Activated CD8-positive, alpha-beta memory T cell treated with anti-CD3 and anti-CD28 coated beads, Interleukin-2, amount 10 ng/mL, durations not matched to agents 7 days and 5 days (primary cell): ENCODE data around the gene FGGY. TPM values are rescaled to one million over a fixed set of nuclear protein-coding genes. Genes with fewer than 3 reads are reported as not detected.
"Not testable (repeated sequence)": the region's sequence is repeated elsewhere in the genome, so short reads cannot be mapped to it uniquely, and the experiment has no call there.

Experiments
- ATAC-seq: fragments of 150-1000 bp; cut with Tn5 transposase; one replicate; pipeline ENCODE4 v1.10.0; 2021; ENCODE audit warnings: moderate library complexity
- CTCF ChIA-PET: fragments of 350-600 bp; sonication (Branson Sonifier 250); formaldehyde crosslinking; loops from one replicate; lab custom pipeline; 2021; ENCODE audit warnings: antibody characterized with exemption; lab: Charles Lee
- DNase-seq: peaks from one replicate; pipeline ENCODE4 v3.0.0-alpha.2; 2020
- H3K27ac Mint-ChIP-seq: one replicate; pipeline ENCODE4 v1.8.0; 2021; ENCODE audit warnings: mild to moderate bottlenecking, mixed read lengths
- H3K27me3 Mint-ChIP-seq: one replicate; pipeline ENCODE4 v1.8.0; 2021; ENCODE audit warnings: mixed read lengths
- H3K36me3 Mint-ChIP-seq: one replicate; pipeline ENCODE4 v1.8.0; 2021; ENCODE audit warnings: mild to moderate bottlenecking, mixed read lengths
- H3K4me1 Mint-ChIP-seq: one replicate; pipeline ENCODE4 v1.8.0; 2021; ENCODE audit warnings: mixed read lengths
- H3K4me3 Mint-ChIP-seq: one replicate; pipeline ENCODE4 v1.8.0; 2021; ENCODE audit warnings: mild to moderate bottlenecking, moderate library complexity, mixed read lengths
- H3K9me3 Mint-ChIP-seq: one replicate; pipeline ENCODE4 v1.8.0; 2022; ENCODE audit warnings: low read depth, mixed read lengths
- total RNA-seq, 2 experiments: library from RNA; stranded (reverse); gene quantifications; one replicate each; pipeline ENCODE4 v1.2.3, GENCODE V29; 2021

FGGY gene
- total RNA-seq = 10 to 100 TPM; 15.8 to 16.7 TPM

- Mint-ChIP-seq H3K36me3 (peaks cover 8% of the 10 kb centered on the region), H3K9me3 (no peaks in the 10 kb centered on the region), H3K4me1 (peaks cover 28% of the 10 kb centered on the region), H3K4me3 (peak within 1 kb of the TSS; percentile 85), H3K27ac (peak within 1 kb of the TSS; percentile 87), H3K27me3 (no peaks in the 10 kb centered on the region)
- CTCF ChIA-PET = interaction anchor here (1.0 to 1.6 kb wide), 8 partner anchors 20 to 514 kb away, joined by 3 to 4 read pairs (median 3); partner anchors contain the start of gene JUN
- DNase-seq (peak; percentile 95), ATAC-seq (peak; percentile 96)
Observed at GRCh38 chr1:59296358-59297256, at the start of gene FGGY. FGGY (plus strand) TSS chr1:59297094; CDS start chr1:59321550, 24,456 bp downstream.

GRCh38 chr1:59248758-59249157 lies 48.1 kb upstream of the FGGY start:
- no peaks in the 10 kb centered on the region for H3K27me3 Mint-ChIP-seq
- H3K4me1 Mint-ChIP-seq = no peaks in the 10 kb centered on the region
- peaks cover 2% of the 10 kb centered on the region for H3K36me3 Mint-ChIP-seq
- CTCF ChIA-PET = no interaction called here
- H3K27ac Mint-ChIP-seq = no peak overlapping the region
- H3K9me3 Mint-ChIP-seq = peaks cover 2% of the 10 kb centered on the region
- DNase-seq (no peak), ATAC-seq (no peak)
- no peak overlapping the region for H3K4me3 Mint-ChIP-seq

GRCh38 chr1:59249396-59250137 lies 47.3 kb upstream of the FGGY start:
- ATAC-seq (no peak), DNase-seq (no peak)
- CTCF ChIA-PET = no interaction called here
- no peak overlapping the region for H3K27ac Mint-ChIP-seq
- no peaks in the 10 kb centered on the region for H3K27me3 Mint-ChIP-seq
- H3K9me3 Mint-ChIP-seq = peaks cover 2% of the 10 kb centered on the region
- no peaks in the 10 kb centered on the region for H3K4me1 Mint-ChIP-seq
- H3K36me3 Mint-ChIP-seq = peaks cover 2% of the 10 kb centered on the region
- H3K4me3 Mint-ChIP-seq = no peak overlapping the region

- H3K4me1 Mint-ChIP-seq, H3K27me3 Mint-ChIP-seq, H3K27ac Mint-ChIP-seq, ATAC-seq, DNase-seq, H3K4me3 Mint-ChIP-seq, H3K9me3 Mint-ChIP-seq, CTCF ChIA-PET, H3K36me3 Mint-ChIP-seq: not testable (repeated sequence)
Observed at GRCh38 chr1:59251061-59251460, 45.8 kb upstream of the FGGY start.

- H3K27me3 Mint-ChIP-seq, H3K4me1 Mint-ChIP-seq, CTCF ChIA-PET, DNase-seq, H3K27ac Mint-ChIP-seq, H3K4me3 Mint-ChIP-seq, H3K36me3 Mint-ChIP-seq, H3K9me3 Mint-ChIP-seq, ATAC-seq: not testable (repeated sequence)
Observed at GRCh38 chr1:59256429-59256828, 40.5 kb upstream of the FGGY start.

GRCh38 chr1:59258412-59259032 lies 38.4 kb upstream of the FGGY start:
- no peak for ATAC-seq
- DNase-seq = no peak
- no peaks in the 10 kb centered on the region for H3K27me3 Mint-ChIP-seq
- H3K27ac Mint-ChIP-seq = no peak overlapping the region
- H3K9me3 Mint-ChIP-seq = no peaks in the 10 kb centered on the region
- H3K36me3 Mint-ChIP-seq = no peaks in the 10 kb centered on the region
- CTCF ChIA-PET = interaction anchor here (1.3 to 1.6 kb wide), 2 partner anchors 19 to 405 kb away, joined by 3 read pairs; no protein-coding TSS in a partner anchor
- no peak overlapping the region for H3K4me3 Mint-ChIP-seq
- H3K4me1 Mint-ChIP-seq = no peaks in the 10 kb centered on the region

- Mint-ChIP-seq H3K27ac (no peak overlapping the region), H3K36me3 (no peaks in the 10 kb centered on the region), H3K9me3 (no peaks in the 10 kb centered on the region), H3K27me3 (no peaks in the 10 kb centered on the region), H3K4me1 (no peaks in the 10 kb centered on the region), H3K4me3 (no peak overlapping the region)
- no peak for DNase-seq
- CTCF ChIA-PET = no interaction called here
- no peak for ATAC-seq
Observed at GRCh38 chr1:59261537-59261936, 35.4 kb upstream of the FGGY start.

GRCh38 chr1:59262631-59263030 lies 34.3 kb upstream of the FGGY start:
- DNase-seq (no peak), ATAC-seq (no peak)
- CTCF ChIA-PET = no interaction called here
- H3K4me3 Mint-ChIP-seq = no peak overlapping the region
- no peak overlapping the region for H3K27ac Mint-ChIP-seq
- H3K9me3 Mint-ChIP-seq = no peaks in the 10 kb centered on the region
- H3K27me3 Mint-ChIP-seq = no peaks in the 10 kb centered on the region
- H3K4me1 Mint-ChIP-seq = no peaks in the 10 kb centered on the region
- no peaks in the 10 kb centered on the region for H3K36me3 Mint-ChIP-seq

GRCh38 chr1:59263111-59263510 lies 33.8 kb upstream of the FGGY start:
- Mint-ChIP-seq H3K36me3 (no peaks in the 10 kb centered on the region), H3K9me3 (no peaks in the 10 kb centered on the region), H3K27ac (no peak overlapping the region), H3K27me3 (no peaks in the 10 kb centered on the region), H3K4me1 (no peaks in the 10 kb centered on the region), H3K4me3 (no peak overlapping the region)
- no peak for ATAC-seq
- DNase-seq = no peak
- CTCF ChIA-PET = no interaction called here

GRCh38 chr1:59265622-59266021 lies 31.3 kb upstream of the FGGY start:
- Mint-ChIP-seq H3K36me3 (no peaks in the 10 kb centered on the region), H3K27me3 (peaks cover 5% of the 10 kb centered on the region), H3K9me3 (no peaks in the 10 kb centered on the region), H3K27ac (no peak overlapping the region), H3K4me3 (no peak overlapping the region), H3K4me1 (no peaks in the 10 kb centered on the region)
- ATAC-seq (no peak), DNase-seq (no peak)
- CTCF ChIA-PET = no interaction called here

GRCh38 chr1:59266180-59266926 lies 30.5 kb upstream of the FGGY start:
- no peak for DNase-seq
- ATAC-seq = no peak
- Mint-ChIP-seq H3K27ac (no peak overlapping the region), H3K36me3 (no peaks in the 10 kb centered on the region), H3K9me3 (no peaks in the 10 kb centered on the region), H3K4me3 (no peak overlapping the region), H3K4me1 (no peaks in the 10 kb centered on the region), H3K27me3 (peaks cover 5% of the 10 kb centered on the region)
- CTCF ChIA-PET = no interaction called here

- H3K27ac Mint-ChIP-seq = no peak overlapping the region
- peaks cover 5% of the 10 kb centered on the region for H3K27me3 Mint-ChIP-seq
- DNase-seq (no peak), ATAC-seq (no peak)
- H3K4me3 Mint-ChIP-seq = no peak overlapping the region
- no peaks in the 10 kb centered on the region for H3K36me3 Mint-ChIP-seq
- peaks cover 1% of the 10 kb centered on the region for H3K4me1 Mint-ChIP-seq
- H3K9me3 Mint-ChIP-seq = no peaks in the 10 kb centered on the region
- CTCF ChIA-PET = no interaction called here
Observed at GRCh38 chr1:59266927-59267293, 30.0 kb upstream of the FGGY start.

GRCh38 chr1:59268406-59268805 lies 28.5 kb upstream of the FGGY start:
- CTCF ChIA-PET = no interaction called here
- no peak for DNase-seq
- H3K27ac Mint-ChIP-seq = no peak overlapping the region
- H3K4me1 Mint-ChIP-seq = peaks cover 9% of the 10 kb centered on the region
- H3K36me3 Mint-ChIP-seq = no peaks in the 10 kb centered on the region
- no peak for ATAC-seq
- peaks cover 5% of the 10 kb centered on the region for H3K27me3 Mint-ChIP-seq
- H3K4me3 Mint-ChIP-seq = no peak overlapping the region
- no peaks in the 10 kb centered on the region for H3K9me3 Mint-ChIP-seq
